ENCODE results near the gene LEP.

DNA sequence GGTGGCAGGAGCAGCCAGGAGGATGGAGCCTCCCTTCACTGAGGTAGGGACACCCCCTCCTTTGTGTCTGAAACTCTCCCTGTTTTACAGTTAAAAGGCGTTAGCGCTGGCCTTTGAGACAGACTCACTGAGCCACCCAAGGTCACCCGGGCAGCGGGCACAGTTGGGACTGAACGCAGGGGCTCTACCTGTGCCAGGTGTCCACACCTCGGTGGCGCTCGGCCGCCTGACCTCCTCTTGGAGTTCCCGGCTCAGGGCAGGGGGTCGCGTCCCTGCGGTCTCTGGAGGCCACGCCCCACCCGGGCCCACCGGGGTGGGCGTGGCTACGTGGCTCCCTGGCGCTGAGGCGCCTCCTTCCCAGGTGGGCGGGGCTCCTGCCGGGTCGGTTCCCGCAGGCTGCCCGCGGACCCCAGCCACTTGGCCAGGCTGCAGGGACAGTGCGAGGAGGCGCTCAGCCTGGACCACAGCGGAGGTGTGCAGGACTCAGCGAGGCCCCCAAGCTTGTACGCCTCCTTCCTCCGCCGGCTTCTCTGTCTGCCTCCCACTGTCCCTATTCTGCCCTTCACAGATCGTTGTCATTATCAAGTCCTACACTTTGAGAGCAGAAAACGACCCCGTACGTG lies 39.9 kb upstream of the LEP start:
- TF ChIP-seq, protein P1, sequence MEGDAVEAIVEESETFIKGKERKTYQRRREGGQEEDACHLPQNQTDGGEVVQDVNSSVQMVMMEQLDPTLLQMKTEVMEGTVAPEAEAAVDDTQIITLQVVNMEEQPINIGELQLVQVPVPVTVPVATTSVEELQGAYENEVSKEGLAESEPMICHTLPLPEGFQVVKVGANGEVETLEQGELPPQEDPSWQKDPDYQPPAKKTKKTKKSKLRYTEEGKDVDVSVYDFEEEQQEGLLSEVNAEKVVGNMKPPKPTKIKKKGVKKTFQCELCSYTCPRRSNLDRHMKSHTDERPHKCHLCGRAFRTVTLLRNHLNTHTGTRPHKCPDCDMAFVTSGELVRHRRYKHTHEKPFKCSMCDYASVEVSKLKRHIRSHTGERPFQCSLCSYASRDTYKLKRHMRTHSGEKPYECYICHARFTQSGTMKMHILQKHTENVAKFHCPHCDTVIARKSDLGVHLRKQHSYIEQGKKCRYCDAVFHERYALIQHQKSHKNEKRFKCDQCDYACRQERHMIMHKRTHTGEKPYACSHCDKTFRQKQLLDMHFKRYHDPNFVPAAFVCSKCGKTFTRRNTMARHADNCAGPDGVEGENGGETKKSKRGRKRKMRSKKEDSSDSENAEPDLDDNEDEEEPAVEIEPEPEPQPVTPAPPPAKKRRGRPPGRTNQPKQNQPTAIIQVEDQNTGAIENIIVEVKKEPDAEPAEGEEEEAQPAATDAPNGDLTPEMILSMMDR (conservative IDR thresholded peaks at IDR 0.05; ENCODE audit: low read length) = no peak
- TF ChIP-seq EZH2phosphoT487 (IDR thresholded peaks at IDR 0.05; ENCODE audit: borderline replicate concordance, low read depth, low read length) = no peak

Measured in OCI-LY7 (cell line).